HEK293 (cell line): ENCODE measurements around the gene RPGRIP1L.

Experiments
- CTCF ChIA-PET: fragments of 350-600 bp; formaldehyde crosslinking; extraction: SDS; loops from one replicate; lab custom pipeline; 2021; ENCODE audit warnings: antibody characterized with exemption; lab: Yijun Ruan, JAX
- POLR2A ChIA-PET: fragments of 300-600 bp; formaldehyde crosslinking; extraction: SDS; loops from one replicate; lab custom pipeline; 2020; ENCODE audit warnings: antibody characterized with exemption, inconsistent platforms; lab: Yijun Ruan, JAX
- H3K27ac ChIP-seq: fragments of 200-500 bp; sonication (Bioruptor generic); 2 replicates; pipeline ENCODE4 v1.5.1; 2014; ENCODE audit warnings: low read depth, low read length, control low read depth, inconsistent platforms; ENCODE audit errors: extremely low read depth
- H3K36me3 ChIP-seq, 2 experiments: fragments of 200-500 bp in 1 of 2; sonication (Bioruptor generic) in 1 of 2; 1 replicate in 1 of 2; 2 replicates in 1 of 2; pipeline ENCODE4 v1.5.1; 2014 to 2017; ENCODE audit warnings: inconsistent platforms in 2 of 2, low read length in 2 of 2; ENCODE audit not compliant: control insufficient read depth in 2 of 2, insufficient read depth in 1 of 2
- H3K4me1 ChIP-seq: fragments of 200-500 bp; sonication (Bioruptor generic); 2 replicates; pipeline ENCODE4 v1.5.1; 2014; ENCODE audit warnings: mild to moderate bottlenecking, low read length, inconsistent platforms; ENCODE audit not compliant: control insufficient read depth, insufficient read depth
- H3K4me3 ChIP-seq: 2 replicates; pipeline ENCODE4 v1.5.1; 2011; ENCODE audit warnings: low read depth, mild to moderate bottlenecking, control low read depth, low read length, moderate library complexity
- H3K9me3 ChIP-seq: fragments of 200-500 bp; sonication (Bioruptor generic); 2 replicates; pipeline ENCODE4 v1.5.1; 2014; ENCODE audit warnings: low read depth, low read length, inconsistent platforms; ENCODE audit not compliant: control insufficient read depth, insufficient read depth
- CTCF ChIP-seq: fragments of 450-650 bp; formaldehyde crosslinking; IDR thresholded peaks from 2 replicates; pipeline ENCODE4 v1.5.1; 2016; ENCODE audit warnings: missing biosample characterization, missing genetic modification characterization
- PBX3 ChIP-seq: sonication (generic); formaldehyde crosslinking; IDR thresholded peaks from 2 replicates; pipeline ENCODE4 v1.8.1; 2022; ENCODE audit warnings: mild to moderate bottlenecking, moderate library complexity, missing genetic modification reagents
- SALL2 ChIP-seq: fragments of 450-650 bp; formaldehyde crosslinking; IDR thresholded peaks from 2 replicates; pipeline ENCODE4 v1.5.0; 2017; ENCODE audit warnings: missing biosample characterization, mild to moderate bottlenecking, missing genetic modification characterization, borderline replicate concordance
- SP3 ChIP-seq: fragments of 450-650 bp; formaldehyde crosslinking; IDR thresholded peaks from 2 replicates; pipeline ENCODE4 v1.5.1; 2016; ENCODE audit warnings: missing biosample characterization, missing genetic modification characterization
- ZBTB21 ChIP-seq: fragments of 450-650 bp; formaldehyde crosslinking; IDR thresholded peaks from 2 replicates; pipeline ENCODE4 v1.5.1; 2017; ENCODE audit warnings: missing biosample characterization, missing genetic modification characterization
- ZBTB7A ChIP-seq: fragments of 450-650 bp; formaldehyde crosslinking; IDR thresholded peaks from 2 replicates; pipeline ENCODE4 v1.5.1; 2016; ENCODE audit warnings: low read depth, missing biosample characterization, missing genetic modification characterization
- ZFHX2 ChIP-seq: fragments of 450-650 bp; formaldehyde crosslinking; conservative IDR thresholded peaks from 2 replicates; pipeline ENCODE4 v1.5.1; 2016; ENCODE audit warnings: missing biosample characterization, missing genetic modification characterization
- ZNF140 ChIP-seq: fragments of 450-650 bp; formaldehyde crosslinking; IDR thresholded peaks from 2 replicates; pipeline ENCODE4 v1.5.1; 2016; ENCODE audit warnings: missing biosample characterization, missing genetic modification characterization
- ZNF16 ChIP-seq: fragments of 450-650 bp; formaldehyde crosslinking; IDR thresholded peaks from 2 replicates; pipeline ENCODE4 v1.5.1; 2016; ENCODE audit warnings: low read depth, missing biosample characterization, missing genetic modification characterization
- ZNF211 ChIP-seq: fragments of 450-650 bp; formaldehyde crosslinking; IDR thresholded peaks from 2 replicates; pipeline ENCODE4 v1.5.1; 2016; ENCODE audit warnings: low read depth, missing biosample characterization, missing genetic modification characterization
- ZNF23 ChIP-seq: fragments of 450-650 bp; formaldehyde crosslinking; IDR thresholded peaks from 2 replicates; pipeline ENCODE4 v1.5.1; 2016; ENCODE audit warnings: missing biosample characterization, missing genetic modification characterization, borderline replicate concordance
- ZNF274 ChIP-seq, 2 experiments: fragments of 200-500 bp in 1 of 2; fragments of 450-650 bp in 1 of 2; sonication (Bioruptor generic) in 1 of 2; formaldehyde crosslinking in 1 of 2; IDR thresholded peaks; 2 replicates each; pipeline versions ENCODE4 v1.5.1 to v1.6.1; 2014 to 2016; ENCODE audit warnings: borderline replicate concordance in 1 of 2, inconsistent platforms in 1 of 2, low read length in 1 of 2, missing biosample characterization in 1 of 2, missing genetic modification characterization in 1 of 2
- ZNF280C ChIP-seq: fragments of 450-650 bp; formaldehyde crosslinking; IDR thresholded peaks from 2 replicates; pipeline ENCODE4 v1.5.1; 2016; ENCODE audit warnings: missing biosample characterization, missing genetic modification characterization
- ZNF394 ChIP-seq: fragments of 450-650 bp; formaldehyde crosslinking; IDR thresholded peaks from 2 replicates; pipeline ENCODE4 v1.5.1; 2016; ENCODE audit warnings: missing biosample characterization, missing genetic modification characterization, mild to moderate bottlenecking, moderate library complexity, borderline replicate concordance
- ZNF449 ChIP-seq: fragments of 450-650 bp; formaldehyde crosslinking; IDR thresholded peaks from 2 replicates; pipeline ENCODE4 v1.5.1; 2017; ENCODE audit warnings: missing biosample characterization, mild to moderate bottlenecking, missing genetic modification characterization, moderate library complexity
- ZNF48 ChIP-seq: fragments of 450-650 bp; formaldehyde crosslinking; IDR thresholded peaks from 2 replicates; pipeline ENCODE4 v1.5.1; 2016; ENCODE audit warnings: missing biosample characterization, missing genetic modification characterization
- ZNF600 ChIP-seq: fragments of 450-650 bp; formaldehyde crosslinking; IDR thresholded peaks from 2 replicates; pipeline ENCODE4 v1.5.1; 2016; ENCODE audit warnings: missing biosample characterization, missing genetic modification characterization
- ZNF624 ChIP-seq: fragments of 450-650 bp; formaldehyde crosslinking; IDR thresholded peaks from 2 replicates; pipeline ENCODE4 v1.5.1; 2017; ENCODE audit warnings: missing biosample characterization, missing genetic modification characterization
- ZNF677 ChIP-seq: fragments of 450-650 bp; IDR thresholded peaks from 2 replicates; pipeline ENCODE4 v1.5.0; 2018; ENCODE audit warnings: missing biosample characterization, mild to moderate bottlenecking, missing genetic modification characterization, moderate library complexity
- ZNF701 ChIP-seq: fragments of 450-650 bp; formaldehyde crosslinking; IDR thresholded peaks from 2 replicates; pipeline ENCODE4 v1.5.1; 2016; ENCODE audit warnings: missing biosample characterization, missing genetic modification characterization
- ZNF704 ChIP-seq: fragments of 450-650 bp; formaldehyde crosslinking; IDR thresholded peaks from 2 replicates; pipeline ENCODE4 v1.5.1; 2016; ENCODE audit warnings: missing biosample characterization, missing genetic modification characterization
- ZSCAN23 ChIP-seq: fragments of 450-650 bp; formaldehyde crosslinking; IDR thresholded peaks from 2 replicates; pipeline ENCODE4 v1.5.1; 2016; ENCODE audit warnings: missing biosample characterization, missing genetic modification characterization
- ZXDB ChIP-seq: fragments of 450-650 bp; formaldehyde crosslinking; IDR thresholded peaks from 2 replicates; pipeline ENCODE4 v1.5.1; 2016; ENCODE audit warnings: missing biosample characterization, missing genetic modification characterization

Gene RPGRIP1L

GRCh38 chr16:53664724-53665345, 38.8 kb downstream of the RPGRIP1L start:
- no peaks in the 10 kb centered on the region for H3K9me3 ChIP-seq
- no peak overlapping the region for H3K4me3 ChIP-seq
- no peaks in the 10 kb centered on the region for H3K36me3 ChIP-seq
- no peaks in the 10 kb centered on the region for H3K4me1 ChIP-seq
- H3K27ac ChIP-seq, result no peak overlapping the region
- POLR2A ChIA-PET, result no interaction called here
- CTCF ChIA-PET, result interaction anchor here (0.8 kb wide), 1 partner anchor 53 kb away, joined by 3 read pairs; no protein-coding TSS in a partner anchor
- TF ChIP-seq ZNF701 (no peak), ZNF449 (tag by site-specific recombination) (no peak), SALL2 (tag by site-specific recombination) (no peak), ZNF140 (tag by site-specific recombination) (no peak), ZNF280C (tag by site-specific recombination) (no peak), ZNF48 (tag by site-specific recombination) (no peak), ZNF16 (tag by site-specific recombination) (no peak), ZNF677 (tag by site-specific recombination) (no peak), ZNF600 (no peak), ZSCAN23 (tag by site-specific recombination) (no peak)

GRCh38 chr16:53662072-53662471, 41.6 kb downstream of the RPGRIP1L start:
- Histone ChIP-seq H3K9me3 (no peaks in the 10 kb centered on the region), H3K4me1 (no peaks in the 10 kb centered on the region), H3K4me3 (no peak overlapping the region), H3K36me3 (peaks cover 0 to 8% of the 10 kb centered on the region in 2 experiments; a peak in 2 of 3 replicates), H3K27ac (no peak overlapping the region)
- no peak for TF ChIP-seq SP3 (tag by site-specific recombination)
- TF ChIP-seq ZNF704 (tag by site-specific recombination), result no peak
- TF ChIP-seq PBX3, result no peak
- no peak for TF ChIP-seq ZBTB21 (tag by site-specific recombination)
- no peak for TF ChIP-seq ZNF23 (tag by site-specific recombination)
- TF ChIP-seq ZFHX2 (tag by site-specific recombination), result no peak
- TF ChIP-seq ZBTB7A (tag by site-specific recombination), result no peak
- TF ChIP-seq ZXDB, result no peak
- no peak for TF ChIP-seq ZNF274 (IDR thresholded peaks at IDR 0.05; ENCODE audit: low read length)
- TF ChIP-seq ZNF274 (tag by site-specific recombination; IDR thresholded peaks at IDR 0.05; ENCODE audit: borderline replicate concordance), result no peak
- no peak for TF ChIP-seq ZNF394 (tag by site-specific recombination)
- TF ChIP-seq CTCF, result no peak
- no peak for TF ChIP-seq ZNF211 (tag by site-specific recombination)
- no peak for TF ChIP-seq ZNF624
- POLR2A ChIA-PET, result no interaction called here
- CTCF ChIA-PET, result interaction anchor here (0.8 kb wide), 1 partner anchor 112 kb away, joined by 3 read pairs; no protein-coding TSS in a partner anchor
